ENCODE results near the gene RACGAP1.

DNA sequence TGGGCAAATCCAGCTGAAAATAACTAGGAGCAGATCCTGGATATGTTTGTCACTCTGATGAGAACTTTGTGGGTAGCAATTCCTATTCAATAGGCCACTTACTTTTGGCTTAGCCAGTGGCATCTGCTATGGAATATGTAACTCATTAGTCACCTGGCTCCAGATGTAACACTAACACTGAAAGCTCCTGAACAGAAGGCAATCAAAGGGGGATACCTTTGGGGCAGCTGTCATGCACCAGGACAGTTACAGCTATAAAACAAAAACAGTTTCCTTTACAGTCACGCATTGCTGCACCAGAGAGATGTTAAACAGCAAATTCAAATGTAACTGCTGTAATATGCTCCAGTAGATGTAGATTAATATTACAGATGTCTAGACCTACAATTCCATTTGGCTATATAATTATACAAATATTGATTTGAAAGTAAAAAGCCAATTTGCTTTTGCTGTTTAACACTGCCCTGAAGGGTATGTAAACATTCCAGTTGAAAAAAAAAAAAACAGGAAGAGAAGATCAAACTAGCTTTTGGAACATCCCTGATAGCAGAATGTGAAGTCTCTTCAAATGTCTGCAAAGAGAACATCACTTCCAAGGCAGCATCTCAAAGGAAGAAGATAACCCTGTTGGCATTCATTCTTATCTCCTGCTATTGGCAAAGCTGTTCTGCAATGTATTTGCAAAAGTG lies 18.4 kb downstream of the RACGAP1 start:
- TF ChIP-seq EZH2 (IDR thresholded peaks at IDR 0.05; ENCODE audit: low read length, unreplicated experiment), result no peak
- TF ChIP-seq CTCF (conservative IDR thresholded peaks at IDR 0.05; ENCODE audit: low read depth, low read length), result no peak

All from PC-3 (cell line).